A549 (cell line): ENCODE data around the gene SCGB1C2. TPM values are rescaled to one million over a fixed set of nuclear protein-coding genes. Genes with fewer than 3 reads are reported as not detected.

Experiments
- ATAC-seq, 2 experiments: fragments of 200-7000 bp in 1 of 2; fragments of >200 bp in 1 of 2; cut with Nextera tagmentation in 1 of 2; cut with Tn5 transposase in 1 of 2; 3 replicates each; pipeline versions ENCODE4 v1.8.0 to v1.9.1; 2018 to 2020; ENCODE audit warnings: mild to moderate bottlenecking in 1 of 2, moderate library complexity in 1 of 2
- CTCF ChIA-PET: fragments of 300-600 bp; sonication (Branson Sonifier 250); formaldehyde crosslinking; extraction: SDS; loops from one replicate; lab custom pipeline; 2021; ENCODE audit warnings: antibody characterized with exemption, inconsistent platforms; lab: Yijun Ruan, JAX
- POLR2A ChIA-PET: fragments of 350-600 bp; formaldehyde crosslinking; extraction: SDS; loops from one replicate; lab custom pipeline; 2021; ENCODE audit warnings: antibody characterized with exemption, inconsistent platforms; lab: Yijun Ruan, JAX
- DNase-seq, 2 experiments: peaks; one replicate each; pipeline versions ENCODE4 v3.0.0 to v3.0.0-alpha.2; 2011 to 2016; ENCODE audit warnings: low read depth in 1 of 2, low spot score in 1 of 2
- FAIRE-seq: peaks from 2 replicates; lab custom pipeline; 2011; peaks lifted over from hg19 to GRCh38; lab: Jason Lieb, UNC
- H3K27ac ChIP-seq, 2 experiments: fragments of >200 bp; sonication (Bioruptor Twin); formaldehyde crosslinking; 3 replicates each; pipeline ENCODE4 v1.5.1; 2016 to 2017
- H3K4me1 ChIP-seq: fragments of >200 bp; sonication (Bioruptor Twin); formaldehyde crosslinking; 3 replicates; pipeline ENCODE4 v1.6.1; 2016
- H3K4me2 ChIP-seq: fragments of >200 bp; sonication (Bioruptor Twin); formaldehyde crosslinking; 3 replicates; pipeline ENCODE4 v1.6.1; 2016
- H3K4me3 ChIP-seq: fragments of >200 bp; sonication (Bioruptor Twin); formaldehyde crosslinking; 3 replicates; pipeline ENCODE4 v1.5.1; 2016
- H3K9me3 ChIP-seq: fragments of >200 bp; sonication (Bioruptor Twin); formaldehyde crosslinking; 3 replicates; pipeline ENCODE4 v1.6.1; 2016
- BHLHE40 ChIP-seq: IDR thresholded peaks from 2 replicates; pipeline ENCODE4 v1.6.1; 2012; ENCODE audit warnings: low read depth, low read length, inconsistent platforms
- CEBPB ChIP-seq, 2 experiments: fragments of >200 bp in 1 of 2; sonication (Bioruptor Twin) in 1 of 2; formaldehyde crosslinking in 1 of 2; IDR thresholded peaks; 2 replicates each; pipeline ENCODE4 v1.6.1; 2012 to 2016
- CHD2 ChIP-seq: fragments of 150-350 bp; IDR thresholded peaks from 2 replicates; pipeline ENCODE4 v1.6.1; 2014; ENCODE audit warnings: low read length; ENCODE audit not compliant: partially characterized antibody
- E2F6 ChIP-seq: IDR thresholded peaks from 2 replicates; pipeline ENCODE4 v1.6.1; 2012; ENCODE audit warnings: low read depth, borderline replicate concordance
- FOSB ChIP-seq: fragments of 250-450 bp; sonication (Bioruptor Pico); IDR thresholded peaks from 2 replicates; pipeline ENCODE4 v1.5.0; 2020; ENCODE audit warnings: mild to moderate bottlenecking, moderate library complexity
- GATA3 ChIP-seq: IDR thresholded peaks from 2 replicates; pipeline ENCODE4 v1.6.1; 2012; ENCODE audit warnings: borderline replicate concordance
- HDAC2 ChIP-seq: fragments of 200-600 bp; sonication (generic); IDR thresholded peaks from 2 replicates; pipeline ENCODE4 v1.6.1; 2016
- HES2 ChIP-seq: fragments of >200 bp; sonication (Bioruptor Twin); formaldehyde crosslinking; IDR thresholded peaks from 2 replicates; pipeline ENCODE4 v1.6.1; 2016
- HEYL ChIP-seq: fragments of 250-450 bp; sonication (Bioruptor Pico); IDR thresholded peaks from 2 replicates; pipeline ENCODE4 v1.8.0; 2021; ENCODE audit warnings: mild to moderate bottlenecking, moderate library complexity
- HOXB13 ChIP-seq: fragments of 250-450 bp; sonication (Bioruptor Pico); IDR thresholded peaks from 2 replicates; pipeline ENCODE4 v1.5.0; 2020; ENCODE audit warnings: low read depth, mild to moderate bottlenecking, moderate library complexity
- JUNB ChIP-seq: fragments of >200 bp; sonication (Bioruptor Twin); formaldehyde crosslinking; IDR thresholded peaks from 2 replicates; pipeline ENCODE4 v1.6.1; 2016
- KDM1A ChIP-seq: fragments of 200-600 bp; sonication (generic); IDR thresholded peaks from 2 replicates; pipeline ENCODE4 v1.6.1; 2016; ENCODE audit warnings: low read depth, mild to moderate bottlenecking
- MAFK ChIP-seq: fragments of 450-650 bp; IDR thresholded peaks from 2 replicates; pipeline ENCODE4 v1.6.1; 2014; ENCODE audit not compliant: partially characterized antibody
- PBX3 ChIP-seq: IDR thresholded peaks from 2 replicates; pipeline ENCODE4 v1.6.1; 2012
- POLR2AphosphoS2 ChIP-seq: conservative IDR thresholded peaks from 2 replicates; pipeline ENCODE4 v1.6.1; 2012; ENCODE audit warnings: low read length, improper control_type of control experiment, inconsistent platforms
- REST ChIP-seq: fragments of 200-600 bp; sonication (generic); IDR thresholded peaks from 2 replicates; pipeline ENCODE4 v1.6.1; 2016; ENCODE audit warnings: antibody characterized with exemption, mild to moderate bottlenecking, moderate library complexity
- RNF2 ChIP-seq: fragments of 200-600 bp; sonication (generic); IDR thresholded peaks from 2 replicates; pipeline ENCODE4 v1.6.1; 2016; ENCODE audit warnings: low read depth, mild to moderate bottlenecking, antibody characterized with exemption, moderate library complexity, borderline replicate concordance
- TFCP2L1 ChIP-seq: fragments of 250-450 bp; sonication (Bioruptor Pico); IDR thresholded peaks from 2 replicates; pipeline ENCODE4 v1.5.0; 2021; ENCODE audit warnings: mild to moderate bottlenecking
- USF2 ChIP-seq: fragments of 450-650 bp; IDR thresholded peaks from 2 replicates; pipeline ENCODE4 v1.6.1; 2014; ENCODE audit warnings: antibody characterized with exemption
- ZFP36 ChIP-seq: fragments of 450-650 bp; IDR thresholded peaks from 2 replicates; pipeline ENCODE4 v1.6.1; 2014; ENCODE audit warnings: borderline replicate concordance; ENCODE audit not compliant: partially characterized antibody
- WGBS: methylation state at CpG from one replicate; pipeline ENCODE4 v1.1.6; 2017; ENCODE audit errors: missing lambda C conversion rate; 5-methylcytosine and 5-hydroxymethylcytosine counted together
- polyA plus RNA-seq, 4 experiments: library from polyadenylated mRNA; depleted of rRNA in 3 of 4; stranded (reverse); fragments of >200 nt; fragmentation: RNase III in 1 of 4; extraction: RNeasy Plus Mini Kit Qiagen cat#74134 plus additional on column Dnase treatment in 1 of 4; gene quantifications; 2 replicates in 3 of 4; 3 replicates in 1 of 4; pipeline ENCODE4 v1.2.3, GENCODE V29; 2011 to 2017

Gene SCGB1C2
- polyA plus RNA-seq, 2 of the 4 experiments (the other 2 are of a cell fraction), result not detected

GRCh38 chr17:147796-148740 is 10.7 kb downstream of the SCGB1C2 start:
- WGBS, result 80% methylated on average over 17 of the region's 17 CpGs
- TF ChIP-seq RNF2 (no peak), BHLHE40 (no peak), HDAC2 (no peak), REST (no peak), HOXB13 (CRISPR knock-in tag) (no peak), MAFK (no peak), E2F6 (no peak), TFCP2L1 (CRISPR knock-in tag) (no peak), CHD2 (no peak), GATA3 (no peak), USF2 (no peak), PBX3 (no peak), POLR2AphosphoS2 (no peak), KDM1A (no peak), FOSB (CRISPR knock-in tag) (no peak), HEYL (CRISPR knock-in tag) (no peak), ZFP36 (no peak), CEBPB (IDR thresholded peaks at IDR 0.05) (no peak)
- no peak overlapping the region for H3K4me2 ChIP-seq
- H3K4me3 ChIP-seq, result no peak overlapping the region
- H3K27ac ChIP-seq, result no peak overlapping the region
- H3K9me3 ChIP-seq, result no peaks in the 10 kb centered on the region
- no peak for DNase-seq
- no peak for FAIRE-seq
- H3K4me1 ChIP-seq, result peaks cover 8% of the 10 kb centered on the region; the same call in 1 of the 3 replicates
- no peak for ATAC-seq
- POLR2A ChIA-PET, result no interaction called here
- CTCF ChIA-PET, result interaction anchor here (1.7 to 2.6 kb wide), 4 partner anchors 10 to 552 kb away, joined by 5 to 12 read pairs (median 6); no protein-coding TSS in a partner anchor

GRCh38 chr17:148757-149156 is 11.4 kb downstream of the SCGB1C2 start:
- Histone ChIP-seq H3K4me1 (peaks cover 5% of the 10 kb centered on the region; the same call in 1 of the 3 replicates), H3K4me2 (no peak overlapping the region), H3K9me3 (no peaks in the 10 kb centered on the region), H3K4me3 (no peak overlapping the region), H3K27ac (no peak overlapping the region)
- ChIA-PET POLR2A (no interaction called here), CTCF (interaction anchor here (1.8 to 2.7 kb wide), 5 partner anchors 10 to 552 kb away, joined by 6 to 16 read pairs (median 7); no protein-coding TSS in a partner anchor)
- ATAC-seq (no peak), DNase-seq (no peak), FAIRE-seq (no peak)
- TF ChIP-seq ZFP36, result no peak
- TF ChIP-seq HES2, result no peak
- TF ChIP-seq REST, result no peak
- TF ChIP-seq POLR2AphosphoS2, result no peak
- no peak for TF ChIP-seq BHLHE40
- no peak for TF ChIP-seq JUNB
- no peak for TF ChIP-seq USF2
- WGBS, result 65% methylated on average over 10 of the region's 11 CpGs
